ENCODE measurements around the gene CLEC4G. TPM values are rescaled to one million over a fixed set of nuclear protein-coding genes. Genes with fewer than 3 reads are reported as not detected.
"Not testable (repeated sequence)": the region's sequence is repeated elsewhere in the genome, so short reads cannot be mapped to it uniquely, and the experiment has no call there.

The CLEC4G gene
- total RNA-seq, 2 experiments from 2014 or later: not detected

GRCh38 chr19:7767487-7767886 is 35.6 kb upstream of the CLEC4G start:
- no peak for ATAC-seq
- CTCF ChIA-PET: interaction anchor here (1.2 to 1.7 kb wide), 2 partner anchors 29 to 87 kb away, joined by 3 to 5 read pairs; partner anchors contain the start of gene TRAPPC5

GRCh38 chr19:7766535-7766934 is 34.6 kb upstream of the CLEC4G start:
- DNase-seq: no peak
- H3K27ac Mint-ChIP-seq: no peak overlapping the region
- CTCF ChIA-PET: interaction anchor here (1.7 kb wide), 1 partner anchor 86 kb away, joined by 5 read pairs; the partner anchor contains the start of gene TRAPPC5

More at GRCh38 chr19:7767487-7767886, 35.6 kb upstream of the CLEC4G start:
- Mint-ChIP-seq H3K4me1 (ENCODE audit: low read depth) (peaks cover 14% of the 10 kb centered on the region), H3K27me3 (peaks cover 18% of the 10 kb centered on the region), H3K36me3 (ENCODE audit: low read depth) (no peaks in the 10 kb centered on the region), H3K4me3 (no peak overlapping the region), H3K27ac (no peak overlapping the region), H3K9me3 (no peaks in the 10 kb centered on the region)
- no peak for TF ChIP-seq CTCF (IDR thresholded peaks at IDR 0.05)
- no peak for DNase-seq
- intact Hi-C loops (cut with micrococcal nuclease): no loop called here
- POLR2A ChIA-PET: interaction anchor here (0.8 to 1.3 kb wide), 2 partner anchors 62 to 75 kb away, joined by 3 to 4 read pairs; no protein-coding TSS in a partner anchor

GRCh38 chr19:7765043-7765442 is 33.1 kb upstream of the CLEC4G start:
- DNase-seq; H3K4me1 Mint-ChIP-seq (ENCODE audit: low read depth); POLR2A ChIA-PET; H3K9me3 Mint-ChIP-seq; H3K4me3 Mint-ChIP-seq; H3K27ac Mint-ChIP-seq; intact Hi-C loops (cut with micrococcal nuclease); ATAC-seq; H3K36me3 Mint-ChIP-seq (ENCODE audit: low read depth): not testable (repeated sequence)
- CTCF ChIA-PET: interaction anchor here (0.8 kb wide), 1 partner anchor 9 kb away, joined by 3 read pairs; no protein-coding TSS in a partner anchor
- H3K27me3 Mint-ChIP-seq: peaks cover 19% of the 10 kb centered on the region

More at GRCh38 chr19:7766535-7766934, 34.6 kb upstream of the CLEC4G start:
- ATAC-seq: no peak
- Mint-ChIP-seq H3K4me1 (ENCODE audit: low read depth) (peaks cover 6% of the 10 kb centered on the region), H3K27me3 (peaks cover 19% of the 10 kb centered on the region), H3K4me3 (no peak overlapping the region), H3K36me3 (ENCODE audit: low read depth) (no peaks in the 10 kb centered on the region), H3K9me3 (no peaks in the 10 kb centered on the region)
- intact Hi-C loops (cut with micrococcal nuclease): no loop called here
- TF ChIP-seq CTCF (IDR thresholded peaks at IDR 0.05): no peak
- POLR2A ChIA-PET: interaction anchor here (1.3 kb wide), 1 partner anchor 74 kb away, joined by 4 read pairs; no protein-coding TSS in a partner anchor

- POLR2A ChIA-PET; ATAC-seq; H3K4me3 Mint-ChIP-seq; H3K36me3 Mint-ChIP-seq (ENCODE audit: low read depth); H3K9me3 Mint-ChIP-seq; DNase-seq; H3K4me1 Mint-ChIP-seq (ENCODE audit: low read depth); H3K27ac Mint-ChIP-seq; intact Hi-C loops (cut with micrococcal nuclease): not testable (repeated sequence)
- peaks cover 19% of the 10 kb centered on the region for H3K27me3 Mint-ChIP-seq
- CTCF ChIA-PET: interaction anchor here (0.8 kb wide), 1 partner anchor 9 kb away, joined by 3 read pairs; no protein-coding TSS in a partner anchor
These were observed 32.2 kb upstream of the CLEC4G start for GRCh38 chr19:7764157-7764556.

GRCh38 chr19:7763696-7764095 is 31.8 kb upstream of the CLEC4G start:
- Mint-ChIP-seq H3K4me3 (no peak overlapping the region), H3K27ac (no peak overlapping the region), H3K36me3 (ENCODE audit: low read depth) (peaks cover 4% of the 10 kb centered on the region), H3K4me1 (ENCODE audit: low read depth) (no peaks in the 10 kb centered on the region), H3K27me3 (peaks cover 19% of the 10 kb centered on the region), H3K9me3 (peaks cover 13% of the 10 kb centered on the region)
- no peak for ATAC-seq
- CTCF ChIA-PET: no interaction called here
- POLR2A ChIA-PET: no interaction called here
- no peak for DNase-seq
- TF ChIP-seq CTCF (IDR thresholded peaks at IDR 0.05): no peak
- intact Hi-C loops (cut with micrococcal nuclease): no loop called here

GRCh38 chr19:7762719-7763293 is 30.9 kb upstream of the CLEC4G start, which contains the start of gene CLEC4M:
Gene CLEC4M (plus strand): TSS chr19:7763243. CDS start chr19:7763267, 24 bp downstream.
- Mint-ChIP-seq H3K36me3 (ENCODE audit: low read depth) (peaks cover 10% of the 10 kb centered on the region), H3K9me3 (peaks cover 20% of the 10 kb centered on the region), H3K4me1 (ENCODE audit: low read depth) (no peaks in the 10 kb centered on the region), H3K4me3 (no peak within 1 kb of the TSS), H3K27ac (no peak within 1 kb of the TSS), H3K27me3 (peaks cover 16% of the 10 kb centered on the region)
- ChIA-PET POLR2A (no interaction called here), CTCF (no interaction called here)
- intact Hi-C loops (cut with micrococcal nuclease): no loop called here
- ATAC-seq (no peak), DNase-seq (no peak)
- TF ChIP-seq CTCF (IDR thresholded peaks at IDR 0.05): no peak
